HUES6 (cell line): ENCODE results near the gene TNFAIP6.
A peak's percentile ranks its signal among the peaks of the same experiment; 100 is the strongest.
"Not testable (repeated sequence)": the region's sequence is repeated elsewhere in the genome, so short reads cannot be mapped to it uniquely, and the experiment has no call there.

Experiments
- H3K27ac ChIP-seq: 2 replicates; pipeline ENCODE4 v1.7.0; 2013; ENCODE audit warnings: low read depth, mild to moderate bottlenecking, low read length, inconsistent platforms
- H3K27me3 ChIP-seq: 2 replicates; pipeline ENCODE4 v1.6.1; 2013; ENCODE audit warnings: low read length; ENCODE audit not compliant: control insufficient read depth, insufficient read depth
- H3K36me3 ChIP-seq: 2 replicates; pipeline ENCODE4 v1.6.1; 2013; ENCODE audit warnings: low read length; ENCODE audit not compliant: control insufficient read depth, insufficient read depth
- H3K4me1 ChIP-seq: 2 replicates; pipeline ENCODE4 v1.6.1; 2013; ENCODE audit warnings: low read length; ENCODE audit not compliant: control insufficient read depth, insufficient read depth
- H3K4me3 ChIP-seq: 2 replicates; pipeline ENCODE4 v1.5.1; 2013; ENCODE audit warnings: low read depth, low read length
- H3K9ac ChIP-seq: one replicate; pipeline ENCODE4 v1.6.1; 2013; ENCODE audit warnings: mild to moderate bottlenecking, low read length
- H3K9me3 ChIP-seq: 2 replicates; pipeline ENCODE4 v1.6.1; 2013; ENCODE audit warnings: low read depth, low read length; ENCODE audit not compliant: control insufficient read depth, insufficient read depth

TNFAIP6 gene

DNA sequence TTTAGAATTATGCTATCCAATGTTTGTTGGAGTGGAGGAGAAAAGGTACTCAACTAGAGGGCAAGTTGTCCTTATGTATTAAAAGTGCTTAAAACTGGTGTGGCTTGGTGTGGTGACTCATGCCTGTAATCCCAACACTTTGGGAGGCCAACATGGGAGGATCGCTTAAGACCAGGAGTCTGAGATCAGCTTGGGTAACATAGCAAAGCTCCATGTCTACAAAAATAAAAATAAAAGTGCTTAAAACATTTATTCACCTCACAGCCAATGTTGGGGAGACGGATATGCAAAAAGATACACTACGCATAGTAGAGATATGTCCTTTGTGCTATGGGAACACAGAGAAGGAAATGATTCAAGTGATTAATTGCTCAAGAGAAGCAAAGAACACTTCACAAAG, 19.3 kb upstream of the TNFAIP6 start:
- Histone ChIP-seq H3K36me3 (no peaks in the 10 kb centered on the region), H3K4me1 (peaks cover 33% of the 10 kb centered on the region), H3K4me3 (no peak overlapping the region), H3K9ac (no peak overlapping the region), H3K27ac (no peak overlapping the region), H3K9me3 (peaks cover 4% of the 10 kb centered on the region; the same call in 1 of the 2 replicates), H3K27me3 (no peaks in the 10 kb centered on the region)

DNA sequence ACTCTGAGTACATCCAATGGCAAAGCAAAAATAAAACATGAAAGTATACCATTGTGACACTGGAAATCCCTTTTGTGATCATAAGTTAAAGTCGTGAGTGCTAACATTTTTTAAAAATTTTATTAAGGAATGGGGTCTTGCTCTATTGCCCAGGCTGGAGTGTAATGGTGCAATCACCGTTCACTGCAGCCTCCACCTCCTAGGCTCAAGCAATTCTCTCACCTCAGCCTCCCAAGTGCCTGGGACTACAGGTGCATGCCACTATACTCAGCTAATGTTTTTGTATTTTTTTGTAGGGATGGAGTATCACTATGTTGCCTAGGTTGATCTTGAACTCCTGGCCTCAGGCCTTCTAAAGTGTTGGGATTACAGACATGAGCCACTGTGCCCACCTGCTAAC, 14.3 kb upstream of the TNFAIP6 start:
- Histone ChIP-seq H3K9me3 (peaks cover 4% of the 10 kb centered on the region; the same call in 1 of the 2 replicates), H3K36me3 (no peaks in the 10 kb centered on the region), H3K4me3 (no peak overlapping the region), H3K27ac (no peak overlapping the region), H3K4me1 (peaks cover 24% of the 10 kb centered on the region), H3K9ac (no peak overlapping the region), H3K27me3 (no peaks in the 10 kb centered on the region)

DNA sequence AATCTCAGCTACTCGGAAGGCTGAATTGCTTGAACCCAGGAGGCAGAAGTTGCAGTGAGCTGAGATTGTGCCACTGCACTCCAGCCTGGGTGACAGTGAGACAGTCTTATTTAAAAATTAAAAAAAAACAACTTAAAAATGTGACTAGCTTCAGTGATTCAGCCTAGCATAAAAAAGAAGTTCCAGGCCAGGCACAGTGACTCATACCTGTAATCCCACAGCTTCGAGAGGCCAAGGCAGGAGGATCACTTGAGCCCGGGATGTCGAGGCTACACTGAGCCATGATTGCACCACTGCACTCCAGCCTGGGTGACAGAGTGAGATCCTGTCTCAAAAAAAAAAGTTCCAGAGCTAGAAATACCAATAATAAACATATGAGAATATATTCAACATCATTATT, 13.2 kb upstream of the TNFAIP6 start:
- not testable (repeated sequence) for H3K27ac ChIP-seq, H3K27me3 ChIP-seq, H3K9ac ChIP-seq, H3K9me3 ChIP-seq, H3K36me3 ChIP-seq, H3K4me3 ChIP-seq
- H3K4me1 ChIP-seq = peaks cover 13% of the 10 kb centered on the region

DNA sequence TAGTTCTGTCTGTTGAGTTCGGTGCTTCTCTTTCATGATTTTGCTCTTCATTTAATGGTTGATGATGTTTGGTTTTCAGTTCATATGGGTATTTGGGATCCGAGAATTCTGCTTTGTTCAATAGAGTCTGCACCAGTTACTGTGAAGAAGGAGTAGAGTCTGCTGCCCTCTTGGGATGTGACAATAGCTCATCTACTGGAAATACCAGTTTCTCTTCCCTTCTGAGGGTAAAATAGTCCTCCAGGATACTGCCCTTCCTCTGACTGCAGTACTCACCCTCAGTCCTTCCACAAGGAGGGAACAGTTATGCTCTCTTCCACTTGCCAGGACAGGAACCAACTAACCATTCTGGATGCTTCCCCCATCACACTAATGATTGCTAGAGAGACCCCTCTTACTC, 12.5 kb upstream of the TNFAIP6 start:
- peaks cover 6% of the 10 kb centered on the region for H3K4me1 ChIP-seq
- H3K4me3 ChIP-seq = no peak overlapping the region
- no peak overlapping the region for H3K27ac ChIP-seq
- H3K9ac ChIP-seq = no peak overlapping the region
- H3K27me3 ChIP-seq = no peaks in the 10 kb centered on the region
- H3K36me3 ChIP-seq = no peaks in the 10 kb centered on the region
- peaks cover 4% of the 10 kb centered on the region; the same call in 1 of the 2 replicates for H3K9me3 ChIP-seq

DNA sequence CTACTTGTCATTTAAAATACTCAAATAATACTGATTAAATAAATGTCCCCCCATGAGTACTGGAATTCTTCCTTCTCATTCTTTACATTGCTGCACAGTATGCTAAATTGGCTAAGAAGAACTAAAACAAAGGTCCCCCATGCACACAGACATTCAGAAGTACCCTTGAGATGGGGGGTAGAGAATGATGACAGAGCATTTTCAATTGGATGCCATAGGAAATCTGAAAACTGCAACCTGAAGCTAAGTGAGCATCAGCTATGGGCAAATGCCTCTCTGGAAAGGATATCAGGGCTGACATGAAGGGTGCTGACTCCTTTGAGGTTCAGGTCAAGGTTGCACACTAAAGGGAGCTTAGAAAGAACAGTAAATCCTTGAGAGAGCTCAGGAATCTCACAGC, 10.1 kb upstream of the TNFAIP6 start:
- H3K4me1 ChIP-seq = peaks cover 4% of the 10 kb centered on the region
- no peak overlapping the region for H3K27ac ChIP-seq
- H3K27me3 ChIP-seq = no peaks in the 10 kb centered on the region
- H3K9me3 ChIP-seq = no peaks in the 10 kb centered on the region
- no peak overlapping the region for H3K9ac ChIP-seq
- H3K4me3 ChIP-seq = no peak overlapping the region
- no peaks in the 10 kb centered on the region for H3K36me3 ChIP-seq

DNA sequence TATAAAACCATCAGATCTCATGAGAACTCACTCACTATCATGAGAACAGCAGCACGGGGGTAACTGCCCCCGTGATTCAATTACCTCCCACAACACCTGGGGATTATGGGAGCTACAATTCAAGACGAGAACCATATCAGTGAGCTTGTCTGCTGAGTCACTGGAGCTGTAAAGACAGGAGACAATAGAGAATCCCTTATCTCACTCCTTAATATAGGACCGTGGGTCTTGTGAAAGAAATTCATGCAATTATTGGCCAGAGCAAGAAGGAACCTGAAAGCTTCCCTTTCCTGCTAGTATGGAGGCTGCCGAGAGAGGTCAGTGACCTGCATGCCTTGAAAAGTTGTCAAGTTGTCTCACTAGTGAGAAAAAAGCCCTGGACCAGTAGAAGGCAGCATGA, 9.5 kb upstream of the TNFAIP6 start:
- H3K9ac ChIP-seq = no peak overlapping the region
- no peak overlapping the region for H3K4me3 ChIP-seq
- no peaks in the 10 kb centered on the region for H3K36me3 ChIP-seq
- H3K27ac ChIP-seq = no peak overlapping the region
- H3K27me3 ChIP-seq = no peaks in the 10 kb centered on the region
- peaks cover 4% of the 10 kb centered on the region for H3K4me1 ChIP-seq
- no peaks in the 10 kb centered on the region for H3K9me3 ChIP-seq

DNA sequence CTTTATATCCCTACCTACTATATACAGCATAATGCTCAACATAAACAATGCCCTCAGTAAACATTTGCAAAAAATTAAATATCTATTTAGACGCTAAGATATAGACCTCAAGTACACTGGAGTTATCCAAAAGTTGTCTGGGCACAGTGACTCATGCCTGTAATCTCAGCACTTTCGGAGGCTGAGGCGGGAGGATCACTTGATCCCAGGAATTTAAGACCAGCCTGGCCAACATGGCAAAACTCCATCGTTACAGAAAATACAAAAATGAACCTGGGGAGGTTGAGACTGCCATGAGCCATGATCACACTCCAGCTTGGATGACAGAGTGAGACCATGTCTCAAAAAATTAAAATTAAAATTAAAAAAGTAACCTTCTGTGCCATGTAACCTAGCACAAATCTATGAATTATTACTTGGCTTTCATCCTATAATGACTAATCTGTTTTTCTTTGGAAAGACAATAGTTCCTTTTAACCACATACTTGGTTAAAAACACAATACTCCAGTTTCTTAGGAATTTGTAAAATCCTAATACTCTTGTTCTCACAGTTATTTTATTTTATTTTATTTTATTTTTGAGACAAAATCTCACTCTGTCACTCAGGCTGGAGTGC, 6.7 kb upstream of the TNFAIP6 start:
- Histone ChIP-seq H3K27ac (no peak overlapping the region), H3K9ac (no peak overlapping the region), H3K9me3 (no peaks in the 10 kb centered on the region), H3K27me3 (no peaks in the 10 kb centered on the region), H3K4me1 (peaks cover 4% of the 10 kb centered on the region), H3K4me3 (no peak overlapping the region), H3K36me3 (no peaks in the 10 kb centered on the region)

DNA sequence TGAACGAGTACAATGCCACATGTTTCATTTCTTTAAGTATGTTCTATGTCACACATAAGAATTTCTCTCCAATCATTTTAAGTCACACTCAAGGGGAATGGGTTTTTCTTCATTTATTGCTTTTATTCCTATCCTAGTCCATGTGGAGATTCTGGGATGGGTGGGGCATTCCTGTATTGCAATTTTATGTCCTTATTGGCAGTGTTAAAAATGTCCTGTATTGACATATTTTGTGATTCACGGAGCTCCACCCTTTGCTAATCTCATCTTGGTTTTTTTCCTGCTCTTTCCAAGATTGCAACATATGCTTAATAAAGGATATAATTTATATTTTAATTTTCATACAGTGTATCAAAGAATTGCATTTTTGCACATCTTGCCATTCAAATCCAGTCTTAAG, 3.4 kb upstream of the TNFAIP6 start:
- H3K4me1 ChIP-seq = peaks cover 15% of the 10 kb centered on the region; the same call in 1 of the 2 replicates

DNA sequence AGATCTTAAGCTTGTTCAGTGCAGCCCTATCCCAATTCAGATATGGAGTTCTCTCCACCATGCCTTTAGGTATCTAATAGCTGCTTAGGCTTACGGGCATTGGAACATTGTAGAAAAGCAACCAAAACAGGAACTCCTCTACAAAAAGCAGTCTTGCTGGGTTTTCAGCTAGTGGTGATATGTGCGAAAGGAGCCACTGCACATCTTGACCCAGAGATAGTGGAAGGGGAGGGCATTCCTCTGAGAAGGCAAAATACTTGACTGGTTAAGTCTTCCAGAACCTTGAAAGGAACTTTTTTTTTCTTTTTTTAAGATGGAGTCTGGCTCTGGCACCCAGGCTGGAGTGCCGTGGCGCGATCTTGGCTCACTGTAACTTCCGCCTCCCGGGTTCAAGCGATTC, 2.6 kb upstream of the TNFAIP6 start:
- Histone ChIP-seq H3K9ac (no peak overlapping the region), H3K27me3 (no peaks in the 10 kb centered on the region), H3K4me3 (no peak overlapping the region), H3K9me3 (no peaks in the 10 kb centered on the region), H3K36me3 (no peaks in the 10 kb centered on the region), H3K4me1 (peaks cover 15% of the 10 kb centered on the region; the same call in 1 of the 2 replicates), H3K27ac (no peak overlapping the region)

More for the DNA sequence above, 3.4 kb upstream of the TNFAIP6 start:
- no peak overlapping the region for H3K4me3 ChIP-seq
- no peaks in the 10 kb centered on the region for H3K36me3 ChIP-seq
- H3K9me3 ChIP-seq = no peaks in the 10 kb centered on the region
- no peak overlapping the region for H3K9ac ChIP-seq
- no peaks in the 10 kb centered on the region for H3K27me3 ChIP-seq
- no peak overlapping the region for H3K27ac ChIP-seq

DNA sequence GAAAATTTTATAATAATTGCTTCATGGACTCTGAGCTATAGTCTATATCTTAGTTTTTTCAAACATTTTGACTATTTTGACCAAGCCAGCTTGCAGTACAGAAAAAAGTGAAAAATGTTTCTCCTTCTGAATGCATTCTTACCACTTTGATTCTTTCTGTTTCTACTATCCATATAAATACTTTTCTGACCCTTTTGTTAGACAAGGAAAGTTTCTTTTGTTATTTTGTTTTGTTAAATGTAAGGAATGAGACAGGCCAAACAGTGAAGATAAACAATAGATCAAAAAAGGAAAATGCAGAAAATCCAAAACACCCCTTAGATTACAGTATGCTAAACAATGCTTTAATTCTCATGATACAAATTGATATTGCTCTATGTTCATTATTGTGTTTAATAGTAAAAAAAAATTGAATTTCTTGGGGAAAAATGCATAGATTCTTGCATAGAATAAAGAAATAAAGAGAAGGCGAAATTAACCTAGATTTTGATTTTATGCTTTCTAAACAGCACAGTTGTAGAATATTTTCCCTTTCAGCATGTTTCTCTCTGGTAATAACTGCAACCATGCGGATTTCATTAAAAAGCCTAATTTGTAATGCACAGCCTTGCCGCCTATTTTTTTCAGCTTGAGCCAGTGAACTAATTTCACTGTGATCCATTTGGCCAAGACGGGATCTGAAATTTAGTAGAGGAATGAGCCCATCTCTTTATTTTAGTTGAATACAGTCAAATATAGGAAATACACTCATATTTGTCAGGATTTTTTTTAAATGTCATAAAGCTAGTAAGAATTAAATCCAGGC, 976 bp downstream of the TNFAIP6 start:
- Histone ChIP-seq H3K4me3 (peak overlapping the region; percentile 4; the same call in 1 of the 2 replicates), H3K27ac (peak overlapping the region; percentile 69; the same call in 1 of the 2 replicates), H3K9ac (no peak overlapping the region), H3K27me3 (no peaks in the 10 kb centered on the region), H3K9me3 (no peaks in the 10 kb centered on the region), H3K4me1 (peaks cover 15% of the 10 kb centered on the region; the same call in 1 of the 2 replicates), H3K36me3 (no peaks in the 10 kb centered on the region)

DNA sequence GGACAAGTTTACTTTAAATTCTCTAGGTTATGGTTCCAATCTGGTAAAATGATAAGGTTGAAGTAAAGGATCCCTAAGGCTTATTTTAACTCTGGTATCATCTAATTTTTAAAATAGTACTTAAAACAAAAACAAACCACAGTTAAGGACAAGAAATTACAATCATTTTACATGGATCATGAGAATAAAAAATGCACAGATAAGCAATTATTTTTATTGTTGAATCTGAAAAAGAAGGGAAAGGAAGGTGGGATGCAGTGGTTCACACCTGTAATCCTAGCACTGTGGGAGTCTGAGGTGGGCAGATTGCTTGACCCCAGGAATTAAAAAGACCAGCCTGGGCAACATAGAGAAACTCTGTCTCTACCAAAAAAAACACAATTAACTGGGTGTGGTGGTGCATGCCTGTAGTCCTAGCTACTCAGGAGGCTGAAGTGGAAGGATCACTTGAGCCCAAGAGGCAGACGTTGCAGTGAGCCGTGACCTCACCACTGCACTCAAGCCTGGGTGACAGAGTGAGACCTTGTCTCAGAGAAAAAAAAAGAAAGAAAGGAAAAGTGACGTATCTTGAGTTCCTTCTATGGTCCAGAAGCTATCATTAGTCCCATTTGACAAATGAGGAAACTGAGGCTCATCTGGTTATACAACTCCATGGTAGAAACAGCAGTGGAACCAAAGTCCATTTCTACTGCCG, 2.5 kb downstream of the TNFAIP6 start:
- no peaks in the 10 kb centered on the region for H3K36me3 ChIP-seq
- H3K27ac ChIP-seq = no peak overlapping the region
- peaks cover 15% of the 10 kb centered on the region; the same call in 1 of the 2 replicates for H3K4me1 ChIP-seq
- no peaks in the 10 kb centered on the region for H3K27me3 ChIP-seq
- no peak overlapping the region for H3K9ac ChIP-seq
- H3K9me3 ChIP-seq = no peaks in the 10 kb centered on the region
- H3K4me3 ChIP-seq = no peak overlapping the region
